GM10266 (cell line): ENCODE results near the gene CTNND2.
"Not testable (repeated sequence)": the region's sequence is repeated elsewhere in the genome, so short reads cannot be mapped to it uniquely, and the experiment has no call there.

Source experiments
- DNase-seq: peaks from one replicate; pipeline ENCODE4 v3.0.0; 2012; ENCODE audit errors: extremely low spot score
- TF ChIP-seq, protein P1 (sequence below): IDR thresholded peaks from 2 replicates; pipeline ENCODE4 v1.5.1; 2012; ENCODE audit warnings: mild to moderate bottlenecking, low read depth; ENCODE audit not compliant: control insufficient read depth, insufficient read depth; ENCODE audit errors: missing control alignments

The CTNND2 gene

DNA sequence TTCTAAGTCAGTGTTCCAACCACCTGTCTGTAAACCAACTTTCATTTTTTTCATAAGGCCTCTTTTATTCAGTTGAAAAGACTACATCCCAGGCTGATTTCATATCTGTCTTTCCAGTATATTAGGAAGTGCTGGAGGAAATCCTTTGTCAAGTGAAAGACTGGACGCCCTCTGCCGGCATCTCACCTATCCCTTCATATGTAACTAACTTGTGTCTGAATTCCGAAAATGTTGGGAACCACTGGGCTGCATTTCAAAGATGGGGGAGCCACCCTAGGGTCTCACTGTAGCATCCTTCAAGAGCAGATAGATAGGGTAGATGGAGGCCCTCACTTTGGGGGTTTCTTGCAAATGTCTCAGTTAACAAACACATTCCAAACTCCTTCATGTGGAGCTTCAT, 569.8 kb downstream of the CTNND2 start:
- DNase-seq = no peak
- TF ChIP-seq, protein P1, sequence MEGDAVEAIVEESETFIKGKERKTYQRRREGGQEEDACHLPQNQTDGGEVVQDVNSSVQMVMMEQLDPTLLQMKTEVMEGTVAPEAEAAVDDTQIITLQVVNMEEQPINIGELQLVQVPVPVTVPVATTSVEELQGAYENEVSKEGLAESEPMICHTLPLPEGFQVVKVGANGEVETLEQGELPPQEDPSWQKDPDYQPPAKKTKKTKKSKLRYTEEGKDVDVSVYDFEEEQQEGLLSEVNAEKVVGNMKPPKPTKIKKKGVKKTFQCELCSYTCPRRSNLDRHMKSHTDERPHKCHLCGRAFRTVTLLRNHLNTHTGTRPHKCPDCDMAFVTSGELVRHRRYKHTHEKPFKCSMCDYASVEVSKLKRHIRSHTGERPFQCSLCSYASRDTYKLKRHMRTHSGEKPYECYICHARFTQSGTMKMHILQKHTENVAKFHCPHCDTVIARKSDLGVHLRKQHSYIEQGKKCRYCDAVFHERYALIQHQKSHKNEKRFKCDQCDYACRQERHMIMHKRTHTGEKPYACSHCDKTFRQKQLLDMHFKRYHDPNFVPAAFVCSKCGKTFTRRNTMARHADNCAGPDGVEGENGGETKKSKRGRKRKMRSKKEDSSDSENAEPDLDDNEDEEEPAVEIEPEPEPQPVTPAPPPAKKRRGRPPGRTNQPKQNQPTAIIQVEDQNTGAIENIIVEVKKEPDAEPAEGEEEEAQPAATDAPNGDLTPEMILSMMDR = no peak

DNA sequence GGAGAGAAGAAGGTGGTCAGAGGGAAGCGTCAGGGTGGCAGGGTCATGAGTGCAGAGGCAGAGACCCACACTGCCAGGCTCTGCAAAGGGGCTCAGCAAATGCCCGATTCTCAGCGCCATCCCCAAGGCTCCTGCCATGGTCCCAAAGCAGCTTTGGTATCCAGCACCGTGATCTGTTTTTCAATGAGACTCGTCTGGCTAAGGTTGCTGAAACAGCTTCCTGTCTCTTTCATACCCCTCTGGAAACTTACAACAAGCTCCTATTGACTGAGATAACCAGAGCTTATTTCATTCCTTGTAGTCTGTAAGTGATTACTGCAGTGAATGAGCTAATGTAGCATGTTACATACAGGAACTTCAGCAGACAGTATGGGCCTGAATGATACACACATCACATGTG, 574.6 kb downstream of the CTNND2 start:
- TF ChIP-seq, protein P1 = no peak
- DNase-seq = no peak

- TF ChIP-seq, protein P1 = no peak
- no peak for DNase-seq
Observed at GRCh38 chr5:11324521-11325289, 579.5 kb downstream of the CTNND2 start.

DNA sequence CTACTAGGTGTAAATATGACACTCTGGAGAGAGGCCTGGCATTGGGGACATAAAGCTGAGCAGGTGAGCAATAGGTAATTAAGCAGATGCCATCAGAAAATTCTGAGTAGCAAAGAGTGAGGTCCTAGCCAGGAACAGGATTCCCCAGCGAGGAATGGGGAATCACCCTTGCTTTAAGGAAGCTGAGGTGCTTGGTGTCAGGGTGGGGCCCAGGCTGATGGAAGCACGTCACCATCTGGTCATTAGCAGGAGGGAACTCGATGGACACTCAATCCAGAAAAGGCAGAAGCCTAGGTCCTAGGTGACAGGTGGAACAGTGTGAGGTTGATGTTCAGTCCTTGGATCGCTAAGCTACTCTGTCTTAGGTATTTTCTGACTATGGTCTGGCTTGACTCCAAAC, 580.5 kb downstream of the CTNND2 start:
- TF ChIP-seq, protein P1 = no peak

DNA sequence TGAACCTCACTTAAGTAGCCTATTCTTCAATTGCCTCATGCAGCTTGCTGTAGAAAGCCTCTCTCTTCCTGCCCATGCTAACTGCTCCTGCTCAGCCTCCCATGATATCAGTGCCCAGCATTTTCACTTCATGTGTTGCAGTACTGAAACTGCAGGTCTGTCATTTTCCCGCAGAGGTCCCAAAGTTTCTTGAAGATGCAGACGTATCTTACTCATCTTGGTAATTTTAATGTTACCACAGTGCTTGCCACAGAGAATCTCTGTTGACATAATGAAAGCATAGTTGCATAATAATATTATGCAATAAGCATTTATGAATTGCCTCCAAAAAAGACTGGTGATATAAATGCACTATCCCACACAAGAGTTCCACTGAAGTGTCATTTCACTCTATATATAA, 582.1 kb downstream of the CTNND2 start:
- DNase-seq = no peak
- TF ChIP-seq, protein P1 = no peak

More for the DNA sequence above, 580.5 kb downstream of the CTNND2 start:
- DNase-seq = no peak

GRCh38 chr5:11319836-11320580, 584.2 kb downstream of the CTNND2 start:
- no peak for DNase-seq
- TF ChIP-seq, protein P1 = no peak

DNA sequence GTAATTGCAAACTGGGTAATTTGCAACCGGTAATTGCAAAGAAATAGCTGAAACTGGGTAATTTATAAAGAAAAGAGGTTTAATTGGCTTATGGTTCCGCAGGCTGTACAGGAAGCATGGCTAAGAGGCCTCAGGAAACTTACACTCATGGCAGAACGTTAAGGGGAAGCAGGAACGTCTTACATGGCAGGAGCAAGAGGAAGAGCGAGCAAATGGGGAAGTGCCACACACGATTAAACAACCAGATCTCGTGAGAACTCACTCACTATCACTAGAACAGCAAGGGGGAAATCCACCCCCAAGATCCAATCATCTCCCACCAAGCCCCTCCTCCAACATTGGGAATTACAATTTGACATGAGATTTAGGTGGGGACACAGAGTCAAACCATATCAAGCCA, 590.6 kb downstream of the CTNND2 start:
- not testable (repeated sequence) for DNase-seq
